Caco-2 (cell line): ENCODE results near the gene PIEZO1. TPM values are rescaled to one million over a fixed set of nuclear protein-coding genes. Genes with fewer than 3 reads are reported as not detected.

Experiments
- BruUV-seq: library from RNA; stranded (reverse); fragments of 400-500 nt; replicated peaks from 2 replicates; lab custom pipeline; 2021; lab: Mats Ljungman, UMichigan
- CTCF ChIA-PET: fragments of 300-600 bp; sonication (Branson Sonifier 250); formaldehyde crosslinking; loops from one replicate; lab custom pipeline; 2022; ENCODE audit warnings: antibody characterized with exemption; lab: Charles Lee
- POLR2A ChIA-PET: fragments of 300-600 bp; sonication (Branson Sonifier 250); formaldehyde crosslinking; loops from one replicate; lab custom pipeline; 2022; ENCODE audit warnings: antibody characterized with exemption; lab: Charles Lee
- DNase-seq, 2 experiments: peaks; one replicate each; pipeline versions ENCODE4 v3.0.0 to v3.0.0-alpha.2; 2020 to 2022
- H3K27me3 ChIP-seq: replicated peaks from 2 replicates; pipeline ENCODE4 v1.6.0; 2011; ENCODE audit warnings: low read length; ENCODE audit not compliant: control insufficient read depth, insufficient read depth
- H3K36me3 ChIP-seq: 2 replicates; pipeline ENCODE4 v1.5.1; 2011; ENCODE audit warnings: low read length; ENCODE audit not compliant: control insufficient read depth, insufficient read depth
- H3K4me1 ChIP-seq: fragments of 250-450 bp; sonication (Bioruptor Pico); 2 replicates; pipeline ENCODE4 v1.5.1; 2020; ENCODE audit warnings: mild to moderate bottlenecking
- H3K4me3 ChIP-seq: 2 replicates; pipeline ENCODE4 v1.5.1; 2011; ENCODE audit warnings: low read depth, mild to moderate bottlenecking, control low read depth, low read length
- H3K9me3 ChIP-seq: fragments of 250-450 bp; sonication (Bioruptor Pico); 2 replicates; pipeline ENCODE4 v1.5.1; 2020; ENCODE audit warnings: mild to moderate bottlenecking, moderate library complexity
- H3K27ac Mint-ChIP-seq: one replicate; pipeline ENCODE4 v1.8.0; 2022; ENCODE audit warnings: mixed read lengths; ENCODE audit not compliant: unreplicated experiment
- H3K27me3 Mint-ChIP-seq: one replicate; pipeline ENCODE4 v1.8.0; 2022; ENCODE audit warnings: mixed read lengths; ENCODE audit not compliant: insufficient read depth, unreplicated experiment
- H3K36me3 Mint-ChIP-seq: one replicate; pipeline ENCODE4 v1.8.0; 2022; ENCODE audit warnings: mild to moderate bottlenecking, mixed read lengths; ENCODE audit not compliant: insufficient read depth, unreplicated experiment
- H3K4me1 Mint-ChIP-seq: one replicate; pipeline ENCODE4 v1.8.0; 2022; ENCODE audit warnings: low read depth, mixed read lengths; ENCODE audit not compliant: unreplicated experiment
- H3K4me3 Mint-ChIP-seq: one replicate; pipeline ENCODE4 v1.8.0; 2022; ENCODE audit warnings: mild to moderate bottlenecking, moderate library complexity, mixed read lengths; ENCODE audit not compliant: unreplicated experiment
- H3K9me3 Mint-ChIP-seq: one replicate; pipeline ENCODE4 v1.8.0; 2022; ENCODE audit warnings: mixed read lengths; ENCODE audit not compliant: unreplicated experiment
- intact Hi-C: fragments of 100-400 bp; cut with micrococcal nuclease; formaldehyde crosslinking; loops from one replicate; pipeline ENCODE4 v1.10.0; 2022; ENCODE audit not compliant: unreplicated experiment
- total RNA-seq: library from RNA; stranded (reverse); gene quantifications from 2 replicates; pipeline ENCODE4 v1.2.3, GENCODE V29; 2022
- TF ChIP-seq, protein P1 (sequence below), 2 experiments: fragments of 200-600 bp in 1 of 2; IDR thresholded peaks; 1 replicate in 1 of 2; 2 replicates in 1 of 2; pipeline versions ENCODE4 v1.5.1 to v1.8.0; 2011 to 2022; ENCODE audit warnings: antibody characterized with exemption in 1 of 2, control low read depth in 1 of 2, inconsistent platforms in 1 of 2, low read depth in 1 of 2, low read length in 1 of 2, mild to moderate bottlenecking in 1 of 2, moderate library complexity in 1 of 2; ENCODE audit not compliant: insufficient read depth in 1 of 2, severe bottlenecking in 1 of 2, unreplicated experiment in 1 of 2

The PIEZO1 gene
- total RNA-seq, 1 experiment from 2014 or later = 248 TPM

DNA sequence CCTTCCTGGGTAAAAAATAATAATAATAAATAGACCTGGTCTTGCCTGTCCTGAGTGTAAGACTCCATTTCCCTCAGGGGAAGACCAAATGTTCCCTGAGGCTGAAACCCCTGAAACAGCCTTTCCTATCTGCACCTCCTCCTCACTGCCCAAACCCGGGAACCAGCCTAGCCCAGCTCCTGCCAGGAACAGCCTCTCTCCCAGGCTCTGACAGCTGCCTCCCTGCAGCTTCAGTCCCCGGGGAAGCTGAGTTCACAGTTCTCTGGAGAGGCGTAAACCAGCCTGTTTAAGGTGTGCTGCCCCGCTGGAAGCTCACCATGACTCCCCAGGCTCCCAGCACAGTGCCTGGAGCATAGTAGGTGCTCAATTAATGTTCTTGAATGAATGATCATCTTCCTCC, 11.3 kb upstream of the PIEZO1 start:
- no peak overlapping the region for H3K4me3 Mint-ChIP-seq
- intact Hi-C loops = no loop called here
- no peak for DNase-seq
- Histone ChIP-seq H3K36me3 (no peaks in the 10 kb centered on the region), H3K4me3 (no peak overlapping the region), H3K27me3 (no peaks in the 10 kb centered on the region), H3K9me3 (no peaks in the 10 kb centered on the region), H3K4me1 (peaks cover 8% of the 10 kb centered on the region)
- H3K4me1 Mint-ChIP-seq = no peaks in the 10 kb centered on the region
- H3K9me3 Mint-ChIP-seq = no peaks in the 10 kb centered on the region
- CTCF ChIA-PET = interaction anchor here (0.6 to 4.2 kb wide), 2 partner anchors 11 to 59 kb away, joined by 3 to 21 read pairs; no protein-coding TSS in a partner anchor
- peaks cover 1% of the 10 kb centered on the region for H3K36me3 Mint-ChIP-seq
- H3K27ac Mint-ChIP-seq = no peak overlapping the region
- BruUV-seq = no TSS peak
- no peaks in the 10 kb centered on the region for H3K27me3 Mint-ChIP-seq
- TF ChIP-seq, protein P1, sequence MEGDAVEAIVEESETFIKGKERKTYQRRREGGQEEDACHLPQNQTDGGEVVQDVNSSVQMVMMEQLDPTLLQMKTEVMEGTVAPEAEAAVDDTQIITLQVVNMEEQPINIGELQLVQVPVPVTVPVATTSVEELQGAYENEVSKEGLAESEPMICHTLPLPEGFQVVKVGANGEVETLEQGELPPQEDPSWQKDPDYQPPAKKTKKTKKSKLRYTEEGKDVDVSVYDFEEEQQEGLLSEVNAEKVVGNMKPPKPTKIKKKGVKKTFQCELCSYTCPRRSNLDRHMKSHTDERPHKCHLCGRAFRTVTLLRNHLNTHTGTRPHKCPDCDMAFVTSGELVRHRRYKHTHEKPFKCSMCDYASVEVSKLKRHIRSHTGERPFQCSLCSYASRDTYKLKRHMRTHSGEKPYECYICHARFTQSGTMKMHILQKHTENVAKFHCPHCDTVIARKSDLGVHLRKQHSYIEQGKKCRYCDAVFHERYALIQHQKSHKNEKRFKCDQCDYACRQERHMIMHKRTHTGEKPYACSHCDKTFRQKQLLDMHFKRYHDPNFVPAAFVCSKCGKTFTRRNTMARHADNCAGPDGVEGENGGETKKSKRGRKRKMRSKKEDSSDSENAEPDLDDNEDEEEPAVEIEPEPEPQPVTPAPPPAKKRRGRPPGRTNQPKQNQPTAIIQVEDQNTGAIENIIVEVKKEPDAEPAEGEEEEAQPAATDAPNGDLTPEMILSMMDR (IDR thresholded peaks at IDR 0.05; ENCODE audit: insufficient read depth in 1 of 2, low read depth in 1 of 2, low read length in 1 of 2, severe bottlenecking in 1 of 2, unreplicated experiment in 1 of 2) = no peak
- POLR2A ChIA-PET = no interaction called here

DNA sequence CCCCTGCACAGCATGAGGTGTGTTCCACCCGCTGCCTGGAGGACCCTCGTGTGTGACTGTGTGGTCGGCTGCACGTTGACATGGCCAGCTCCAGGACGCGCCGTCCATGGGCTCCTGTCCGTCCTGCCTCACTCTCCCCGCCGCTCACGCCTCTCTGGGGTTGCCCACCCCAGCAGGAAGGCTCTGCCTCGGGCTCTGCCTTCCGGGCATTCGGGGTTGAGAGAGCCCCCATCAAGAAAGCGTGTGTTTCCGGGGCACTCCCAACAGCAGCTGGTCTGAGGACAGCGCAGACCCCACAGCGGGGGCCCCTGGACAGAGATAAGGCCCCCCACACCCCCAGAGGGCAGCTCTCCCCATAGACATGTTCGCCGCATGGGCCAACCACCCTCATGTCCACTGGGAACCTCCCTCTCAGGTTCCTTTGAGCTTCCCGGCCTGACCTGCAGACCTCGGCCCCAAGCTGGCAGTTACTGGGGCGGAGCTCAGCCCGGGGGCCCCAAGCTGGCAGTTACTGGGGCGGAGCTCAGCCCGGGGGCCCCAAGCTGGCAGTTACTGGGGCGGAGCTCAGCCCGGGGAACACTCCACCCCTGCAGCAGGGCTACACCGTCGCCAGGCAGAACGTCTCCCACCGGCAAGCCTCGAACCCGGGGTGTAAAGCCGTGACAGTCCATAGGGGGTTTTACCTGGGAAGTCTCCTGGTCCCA, 8.4 kb upstream of the PIEZO1 start:
- TF ChIP-seq, protein P1 (IDR thresholded peaks at IDR 0.05; ENCODE audit: insufficient read depth in 1 of 2, low read depth in 1 of 2, low read length in 1 of 2, severe bottlenecking in 1 of 2, unreplicated experiment in 1 of 2) = no peak
- no peaks in the 10 kb centered on the region for H3K36me3 Mint-ChIP-seq
- BruUV-seq = no TSS peak
- no peaks in the 10 kb centered on the region for H3K4me1 Mint-ChIP-seq
- intact Hi-C loops = no loop called here
- no peaks in the 10 kb centered on the region for H3K9me3 ChIP-seq
- CTCF ChIA-PET = interaction anchor here (1.8 to 4.2 kb wide), 2 partner anchors 30 to 56 kb away, joined by 5 to 21 read pairs; no protein-coding TSS in a partner anchor
- no peaks in the 10 kb centered on the region for H3K36me3 ChIP-seq
- peaks cover 8% of the 10 kb centered on the region for H3K4me1 ChIP-seq
- no peaks in the 10 kb centered on the region for H3K27me3 Mint-ChIP-seq
- no peak overlapping the region for H3K27ac Mint-ChIP-seq
- no peak overlapping the region for H3K4me3 ChIP-seq
- POLR2A ChIA-PET = no interaction called here
- H3K4me3 Mint-ChIP-seq = no peak overlapping the region
- H3K9me3 Mint-ChIP-seq = no peaks in the 10 kb centered on the region
- DNase-seq = no peak
- no peaks in the 10 kb centered on the region for H3K27me3 ChIP-seq

DNA sequence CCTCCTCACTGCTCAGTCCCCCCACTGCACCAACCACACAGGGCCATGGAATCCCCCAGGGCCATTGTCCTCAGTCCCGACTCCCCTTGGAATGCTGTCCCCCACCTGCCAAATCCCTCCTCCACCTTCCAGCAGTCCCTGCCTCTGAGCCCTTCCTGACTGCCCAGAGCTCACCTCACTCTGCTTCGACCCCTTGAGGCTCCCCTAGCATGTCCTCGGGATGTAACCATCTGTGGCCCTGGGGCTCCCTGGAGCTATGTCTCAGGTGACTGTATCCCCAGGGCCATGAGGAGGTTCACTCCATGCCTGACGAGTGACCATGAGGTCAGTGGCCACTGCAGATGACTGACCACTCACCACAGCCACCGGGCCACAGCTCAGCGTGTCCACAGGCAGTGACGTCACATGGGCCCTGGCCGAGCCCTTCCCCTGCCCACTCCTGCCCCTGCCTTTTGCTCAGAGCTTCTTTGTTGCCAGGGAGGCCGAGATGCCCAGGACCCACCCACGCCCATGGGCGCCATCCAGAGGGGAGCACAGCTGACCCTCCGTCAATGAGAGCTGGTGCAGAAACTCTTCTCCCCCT, 7.7 kb upstream of the PIEZO1 start:
- BruUV-seq = no TSS peak
- H3K4me1 ChIP-seq = peaks cover 8% of the 10 kb centered on the region
- Mint-ChIP-seq H3K36me3 (peaks cover under 1% of the 10 kb centered on the region), H3K27ac (no peak overlapping the region), H3K4me1 (no peaks in the 10 kb centered on the region), H3K9me3 (no peaks in the 10 kb centered on the region), H3K27me3 (no peaks in the 10 kb centered on the region), H3K4me3 (no peak overlapping the region)
- no peak overlapping the region for H3K4me3 ChIP-seq
- intact Hi-C loops = no loop called here
- no peaks in the 10 kb centered on the region for H3K36me3 ChIP-seq
- POLR2A ChIA-PET = no interaction called here
- H3K27me3 ChIP-seq = no peaks in the 10 kb centered on the region
- DNase-seq = no peak
- CTCF ChIA-PET = interaction anchor here (1.8 to 4.2 kb wide), 2 partner anchors 29 to 55 kb away, joined by 5 to 21 read pairs; no protein-coding TSS in a partner anchor
- no peaks in the 10 kb centered on the region for H3K9me3 ChIP-seq
- TF ChIP-seq, protein P1 (IDR thresholded peaks at IDR 0.05; ENCODE audit: insufficient read depth in 1 of 2, low read depth in 1 of 2, low read length in 1 of 2, severe bottlenecking in 1 of 2, unreplicated experiment in 1 of 2) = no peak
